ENCODE data around the gene SLC13A3.

SLC13A3 gene

GRCh38 chr20:46694484-46694883, 43.2 kb upstream of the SLC13A3 start:
- Histone ChIP-seq H2BK12ac (ENCODE audit: low read length) (no peak overlapping the region), H4K91ac (ENCODE audit: low read depth, low read length, poor library complexity) (no peak overlapping the region), H3K27me3 (ENCODE audit: control insufficient read depth in 3 of 3, insufficient read depth in 3 of 3, low read depth in 1 of 3, low read length in 3 of 3) (no peaks in the 10 kb centered on the region), H2BK120ac (ENCODE audit: low read depth, low read length) (no peak overlapping the region), H3K9ac (ENCODE audit: low read depth, low read length, poor library complexity) (no peak overlapping the region), H3K9me3 (replicated peaks in 1 of 2; ENCODE audit: control insufficient read depth in 2 of 2, insufficient read depth in 1 of 2, low read depth in 1 of 2, low read length in 2 of 2) (peaks cover 0 to 5% of the 10 kb centered on the region in 2 donors), H2BK5ac (ENCODE audit: low read length) (no peak overlapping the region), H4K8ac (ENCODE audit: low read depth, low read length) (no peak overlapping the region), H3K27ac (replicated peaks; ENCODE audit: low read length) (no peak overlapping the region), H2AFZ (ENCODE audit: low read length) (peak overlapping the region; percentile 19), H3K14ac (ENCODE audit: low read length) (no peak overlapping the region), H2AK5ac (ENCODE audit: low read depth, low read length) (no peak overlapping the region), H3K4me3 (ENCODE audit: low read length in 2 of 2) (no peak overlapping the region), H3K4me2 (ENCODE audit: insufficient read depth, low read length, poor library complexity, severe bottlenecking) (no peak overlapping the region), H3K18ac (ENCODE audit: low read length) (no peak overlapping the region), H3K23ac (ENCODE audit: low read depth, low read length, poor library complexity) (no peak overlapping the region), H3K4ac (ENCODE audit: low read length) (no peak overlapping the region), H3K79me1 (ENCODE audit: low read depth, low read length) (no peaks in the 10 kb centered on the region), H3K4me1 (ENCODE audit: control insufficient read depth in 2 of 2, insufficient read depth in 1 of 2, low read depth in 1 of 2, low read length in 2 of 2) (peaks cover 7 to 34% of the 10 kb centered on the region in 2 donors), H3K36me3 (replicated peaks in 1 of 2; ENCODE audit: control insufficient read depth in 2 of 2, insufficient read depth in 2 of 2, low read length in 2 of 2) (no peaks in the 10 kb centered on the region), H2BK15ac (ENCODE audit: low read length) (no peak overlapping the region)
- WGBS, 2 donors (ENCODE audit: extremely low coverage in 2 of 2, insufficient read length in 2 of 2, insufficient replicate concordance in 1 of 2) = no CpG with 5 or more reads among the region's 2 CpGs
- DNase-seq (ENCODE audit: low spot score) = no peak

- WGBS, 2 donors (ENCODE audit: extremely low coverage in 2 of 2, insufficient read length in 2 of 2, insufficient replicate concordance in 1 of 2) = no CpG with 5 or more reads among the region's 4 CpGs
- peaks cover 6 to 11% of the 10 kb centered on the region in 2 donors for H3K36me3 ChIP-seq (replicated peaks in 1 of 2; ENCODE audit: control insufficient read depth in 2 of 2, insufficient read depth in 2 of 2, low read length in 2 of 2)
- H3K23ac ChIP-seq (ENCODE audit: low read depth, low read length, poor library complexity) = no peak overlapping the region
- H2BK15ac ChIP-seq (ENCODE audit: low read length) = no peak overlapping the region
- no peak overlapping the region for H4K8ac ChIP-seq (ENCODE audit: low read depth, low read length)
- H4K91ac ChIP-seq (ENCODE audit: low read depth, low read length, poor library complexity) = no peak overlapping the region
- H3K9me3 ChIP-seq (replicated peaks in 1 of 2; ENCODE audit: control insufficient read depth in 2 of 2, insufficient read depth in 1 of 2, low read depth in 1 of 2, low read length in 2 of 2) = no peaks in the 10 kb centered on the region
- H2BK12ac ChIP-seq (ENCODE audit: low read length) = no peak overlapping the region
- peaks cover 2% of the 10 kb centered on the region for H3K79me1 ChIP-seq (ENCODE audit: low read depth, low read length)
- no peak overlapping the region for H3K4me2 ChIP-seq (ENCODE audit: insufficient read depth, low read length, poor library complexity, severe bottlenecking)
- H3K9ac ChIP-seq (ENCODE audit: low read depth, low read length, poor library complexity) = no peak overlapping the region
- no peaks in the 10 kb centered on the region for H3K27me3 ChIP-seq (ENCODE audit: control insufficient read depth in 3 of 3, insufficient read depth in 3 of 3, low read depth in 1 of 3, low read length in 3 of 3)
- no peak overlapping the region for H2AFZ ChIP-seq (ENCODE audit: low read length)
- H3K18ac ChIP-seq (ENCODE audit: low read length) = no peak overlapping the region
- H3K4me3 ChIP-seq (ENCODE audit: low read length in 2 of 2) = no peak overlapping the region
- no peak for DNase-seq (ENCODE audit: low spot score)
- H2AK5ac ChIP-seq (ENCODE audit: low read depth, low read length) = no peak overlapping the region
- no peak overlapping the region for H2BK120ac ChIP-seq (ENCODE audit: low read depth, low read length)
- no peak overlapping the region for H3K27ac ChIP-seq (replicated peaks; ENCODE audit: low read length)
- H3K4me1 ChIP-seq (ENCODE audit: control insufficient read depth in 2 of 2, insufficient read depth in 1 of 2, low read depth in 1 of 2, low read length in 2 of 2) = peaks cover 13 to 21% of the 10 kb centered on the region in 2 donors
- H2BK5ac ChIP-seq (ENCODE audit: low read length) = no peak overlapping the region
- H3K4ac ChIP-seq (ENCODE audit: low read length) = no peak overlapping the region
- H3K14ac ChIP-seq (ENCODE audit: low read length) = no peak overlapping the region
Observed at GRCh38 chr20:46691196-46691595, 39.9 kb upstream of the SLC13A3 start.

- no peak overlapping the region for H2BK15ac ChIP-seq (ENCODE audit: low read length)
- no peak overlapping the region for H3K18ac ChIP-seq (ENCODE audit: low read length)
- no peak overlapping the region for H2AK5ac ChIP-seq (ENCODE audit: low read depth, low read length)
- no peak overlapping the region for H2BK5ac ChIP-seq (ENCODE audit: low read length)
- no peak overlapping the region for H3K14ac ChIP-seq (ENCODE audit: low read length)
- no peak overlapping the region for H3K23ac ChIP-seq (ENCODE audit: low read depth, low read length, poor library complexity)
- H3K27ac ChIP-seq (replicated peaks; ENCODE audit: low read length) = no peak overlapping the region
- peaks cover 9 to 19% of the 10 kb centered on the region in 2 donors for H3K36me3 ChIP-seq (replicated peaks in 1 of 2; ENCODE audit: control insufficient read depth in 2 of 2, insufficient read depth in 2 of 2, low read length in 2 of 2)
- no peak overlapping the region for H3K4me2 ChIP-seq (ENCODE audit: insufficient read depth, low read length, poor library complexity, severe bottlenecking)
- peaks cover 10 to 17% of the 10 kb centered on the region in 2 donors for H3K4me1 ChIP-seq (ENCODE audit: control insufficient read depth in 2 of 2, insufficient read depth in 1 of 2, low read depth in 1 of 2, low read length in 2 of 2)
- peak overlapping the region in 1 of 2 donors; percentile 46 for H3K4me3 ChIP-seq (ENCODE audit: low read length in 2 of 2)
- no peak overlapping the region for H2BK120ac ChIP-seq (ENCODE audit: low read depth, low read length)
- no peak overlapping the region for H4K91ac ChIP-seq (ENCODE audit: low read depth, low read length, poor library complexity)
- no peak overlapping the region for H4K8ac ChIP-seq (ENCODE audit: low read depth, low read length)
- H3K9me3 ChIP-seq (replicated peaks in 1 of 2; ENCODE audit: control insufficient read depth in 2 of 2, insufficient read depth in 1 of 2, low read depth in 1 of 2, low read length in 2 of 2) = no peaks in the 10 kb centered on the region
- no peaks in the 10 kb centered on the region for H3K27me3 ChIP-seq (ENCODE audit: control insufficient read depth in 3 of 3, insufficient read depth in 3 of 3, low read depth in 1 of 3, low read length in 3 of 3)
- H2AFZ ChIP-seq (ENCODE audit: low read length) = peak overlapping the region; percentile 62
- no peak overlapping the region for H3K4ac ChIP-seq (ENCODE audit: low read length)
- H3K79me1 ChIP-seq (ENCODE audit: low read depth, low read length) = peaks cover 2% of the 10 kb centered on the region
- DNase-seq (ENCODE audit: low spot score) = no peak
- no peak overlapping the region for H2BK12ac ChIP-seq (ENCODE audit: low read length)
- WGBS, 2 donors (ENCODE audit: extremely low coverage in 2 of 2, insufficient read length in 2 of 2, insufficient replicate concordance in 1 of 2) = 100% methylated on average over 4 of the region's 13 CpGs; no CpG with 5 or more reads in 1 of the 2 donors
- H3K9ac ChIP-seq (ENCODE audit: low read depth, low read length, poor library complexity) = no peak overlapping the region
Observed at GRCh38 chr20:46690219-46691106, 39.2 kb upstream of the SLC13A3 start.

- no peak overlapping the region for H2BK15ac ChIP-seq (ENCODE audit: low read length)
- WGBS, 2 donors (ENCODE audit: extremely low coverage in 2 of 2, insufficient read length in 2 of 2, insufficient replicate concordance in 1 of 2) = no CpG with 5 or more reads among the region's 12 CpGs
Observed at GRCh38 chr20:46689754-46690085, 38.5 kb upstream of the SLC13A3 start.

More at GRCh38 chr20:46689754-46690085, 38.5 kb upstream of the SLC13A3 start:
- no peak for DNase-seq (ENCODE audit: low spot score)
- H2BK12ac ChIP-seq (ENCODE audit: low read length) = no peak overlapping the region
- H3K23ac ChIP-seq (ENCODE audit: low read depth, low read length, poor library complexity) = no peak overlapping the region
- H3K9me3 ChIP-seq (replicated peaks in 1 of 2; ENCODE audit: control insufficient read depth in 2 of 2, insufficient read depth in 1 of 2, low read depth in 1 of 2, low read length in 2 of 2) = no peaks in the 10 kb centered on the region
- H3K79me1 ChIP-seq (ENCODE audit: low read depth, low read length) = peaks cover 2% of the 10 kb centered on the region
- no peak overlapping the region for H3K18ac ChIP-seq (ENCODE audit: low read length)
- no peak overlapping the region for H4K8ac ChIP-seq (ENCODE audit: low read depth, low read length)
- no peak overlapping the region for H2BK5ac ChIP-seq (ENCODE audit: low read length)
- H3K4me1 ChIP-seq (ENCODE audit: control insufficient read depth in 2 of 2, insufficient read depth in 1 of 2, low read depth in 1 of 2, low read length in 2 of 2) = peaks cover 9 to 10% of the 10 kb centered on the region in 2 donors
- H3K9ac ChIP-seq (ENCODE audit: low read depth, low read length, poor library complexity) = no peak overlapping the region
- H3K4me3 ChIP-seq (ENCODE audit: low read length in 2 of 2) = peak overlapping the region in 1 of 2 donors; percentile 46
- no peak overlapping the region for H3K14ac ChIP-seq (ENCODE audit: low read length)
- H2BK120ac ChIP-seq (ENCODE audit: low read depth, low read length) = no peak overlapping the region
- H4K91ac ChIP-seq (ENCODE audit: low read depth, low read length, poor library complexity) = no peak overlapping the region
- no peak overlapping the region for H2AK5ac ChIP-seq (ENCODE audit: low read depth, low read length)
- peak overlapping the region; percentile 81 for H3K27ac ChIP-seq (replicated peaks; ENCODE audit: low read length)
- H3K4me2 ChIP-seq (ENCODE audit: insufficient read depth, low read length, poor library complexity, severe bottlenecking) = peak overlapping the region; percentile 65
- H2AFZ ChIP-seq (ENCODE audit: low read length) = peak overlapping the region; percentile 62
- H3K27me3 ChIP-seq (ENCODE audit: control insufficient read depth in 3 of 3, insufficient read depth in 3 of 3, low read depth in 1 of 3, low read length in 3 of 3) = no peaks in the 10 kb centered on the region
- peaks cover 9 to 26% of the 10 kb centered on the region in 2 donors for H3K36me3 ChIP-seq (replicated peaks in 1 of 2; ENCODE audit: control insufficient read depth in 2 of 2, insufficient read depth in 2 of 2, low read length in 2 of 2)
- no peak overlapping the region for H3K4ac ChIP-seq (ENCODE audit: low read length)

Measured in neuronal stem cell (in vitro differentiated cells).